SU-DHL-6 (cell line): Measurements from ENCODE around the gene KCNIP3.

Experiments
- EZH2phosphoT487 ChIP-seq: fragments of 200-600 bp; sonication (generic), shearing (Covaris generic); conservative IDR thresholded peaks from 2 replicates; pipeline ENCODE4 v1.6.1; 2018; ENCODE audit warnings: mild to moderate bottlenecking, antibody characterized with exemption, low read length, moderate library complexity, mixed read lengths
- TF ChIP-seq, protein P1 (sequence below): fragments of 200-600 bp; sonication (generic); IDR thresholded peaks from one replicate; pipeline ENCODE4 v1.5.1; 2017; ENCODE audit warnings: antibody characterized with exemption, mild to moderate bottlenecking, low read length, moderate library complexity; ENCODE audit not compliant: insufficient read depth, poor library complexity, severe bottlenecking

DNA sequence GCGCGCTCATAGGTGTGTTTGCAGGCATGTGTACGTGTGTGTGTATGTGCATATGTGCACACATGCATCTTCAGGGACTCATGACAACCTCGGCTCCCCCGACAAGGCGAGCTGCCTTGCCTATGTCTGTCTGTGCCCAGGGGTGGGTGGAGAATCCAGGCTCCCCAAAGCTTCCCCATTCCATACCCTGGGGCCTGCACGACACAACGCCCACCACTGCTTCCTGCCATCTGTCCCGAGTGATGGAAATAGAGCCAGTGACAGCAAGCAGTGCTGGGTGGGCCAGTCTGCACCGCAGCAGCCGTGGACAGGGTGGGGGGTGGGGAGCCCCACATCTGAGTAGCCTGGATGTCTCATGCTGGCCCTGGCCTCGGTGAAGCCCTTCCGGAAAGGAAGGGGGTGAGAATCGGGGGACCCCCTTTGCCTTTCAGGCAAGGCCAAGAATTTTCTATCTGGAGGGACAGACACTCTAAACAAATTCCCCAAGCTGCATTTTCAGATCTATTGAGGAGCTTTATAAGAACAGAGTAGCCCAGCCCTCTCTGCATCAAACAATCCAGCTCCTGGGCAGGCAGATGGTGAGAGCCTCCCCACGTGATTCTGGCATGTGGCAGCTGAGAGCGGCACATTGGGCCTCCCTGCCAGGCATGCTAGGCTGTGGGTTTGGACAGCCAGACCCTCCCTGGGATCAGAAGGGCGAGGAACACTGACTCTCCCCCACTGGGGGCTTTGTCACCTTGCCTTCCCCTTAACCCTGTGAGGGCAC, 4.9 kb downstream of the KCNIP3 start:
- TF ChIP-seq, protein P1, sequence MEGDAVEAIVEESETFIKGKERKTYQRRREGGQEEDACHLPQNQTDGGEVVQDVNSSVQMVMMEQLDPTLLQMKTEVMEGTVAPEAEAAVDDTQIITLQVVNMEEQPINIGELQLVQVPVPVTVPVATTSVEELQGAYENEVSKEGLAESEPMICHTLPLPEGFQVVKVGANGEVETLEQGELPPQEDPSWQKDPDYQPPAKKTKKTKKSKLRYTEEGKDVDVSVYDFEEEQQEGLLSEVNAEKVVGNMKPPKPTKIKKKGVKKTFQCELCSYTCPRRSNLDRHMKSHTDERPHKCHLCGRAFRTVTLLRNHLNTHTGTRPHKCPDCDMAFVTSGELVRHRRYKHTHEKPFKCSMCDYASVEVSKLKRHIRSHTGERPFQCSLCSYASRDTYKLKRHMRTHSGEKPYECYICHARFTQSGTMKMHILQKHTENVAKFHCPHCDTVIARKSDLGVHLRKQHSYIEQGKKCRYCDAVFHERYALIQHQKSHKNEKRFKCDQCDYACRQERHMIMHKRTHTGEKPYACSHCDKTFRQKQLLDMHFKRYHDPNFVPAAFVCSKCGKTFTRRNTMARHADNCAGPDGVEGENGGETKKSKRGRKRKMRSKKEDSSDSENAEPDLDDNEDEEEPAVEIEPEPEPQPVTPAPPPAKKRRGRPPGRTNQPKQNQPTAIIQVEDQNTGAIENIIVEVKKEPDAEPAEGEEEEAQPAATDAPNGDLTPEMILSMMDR = no peak
- TF ChIP-seq EZH2phosphoT487 = no peak
